ENCODE results near the gene NHSL2.

NHSL2 gene

DNA sequence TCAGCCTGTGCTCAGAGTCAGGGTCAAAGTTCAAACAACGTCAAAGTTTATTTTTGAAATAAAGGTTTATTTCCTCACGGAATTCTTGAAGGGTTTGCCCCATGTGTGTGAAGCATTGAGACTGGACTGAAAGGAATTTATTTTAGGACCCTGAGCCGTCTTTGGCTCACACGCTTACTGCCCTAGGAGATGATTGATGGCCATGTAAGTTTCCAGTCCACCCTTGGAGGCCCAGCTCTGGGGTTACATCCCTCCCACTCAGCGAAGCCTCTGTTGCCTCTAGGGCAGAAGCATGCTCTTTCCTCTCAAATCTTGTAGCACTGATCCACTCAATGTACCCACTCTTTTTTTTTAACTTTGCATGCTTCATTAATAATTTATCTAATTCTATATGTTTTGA lies 4.5 kb upstream of the NHSL2 start:
- H3K4me3 ChIP-seq (ENCODE audit: low read depth in 1 of 5, low read length in 5 of 5) = no peak overlapping the region

DNA sequence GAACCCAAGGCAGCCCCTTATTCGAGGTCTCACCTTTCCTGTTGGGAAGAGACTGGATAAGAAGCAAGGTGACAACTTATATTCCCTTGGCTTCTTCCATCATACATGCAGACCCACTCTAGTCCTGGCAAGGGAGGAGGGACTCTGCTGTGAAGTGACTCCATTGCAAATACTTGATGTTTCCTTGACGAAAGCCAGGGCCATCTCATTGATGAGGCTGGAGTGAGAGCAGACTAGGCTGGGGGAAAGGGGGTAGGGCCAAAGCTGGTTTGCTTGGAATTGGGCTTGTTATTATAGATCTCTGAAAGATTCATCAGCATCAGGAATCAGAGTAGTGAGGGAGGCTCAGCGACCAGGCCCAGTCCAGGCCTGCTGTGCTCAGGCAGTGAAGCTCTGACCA lies 2.3 kb upstream of the NHSL2 start:
- Histone ChIP-seq H3K4me3 (ENCODE audit: low read depth in 1 of 5, low read length in 5 of 5) (no peak overlapping the region), H3K27ac (ENCODE audit: low read depth, low read length) (no peak overlapping the region), H3K9ac (ENCODE audit: low read length in 5 of 5) (no peak overlapping the region), H3K27me3 (ENCODE audit: control insufficient read depth in 5 of 5, insufficient read depth in 4 of 5, low read length in 5 of 5) (peaks cover 7 to 42% (median 29%) of the 10 kb centered on the region in 5 donors), H3K4me1 (ENCODE audit: control insufficient read depth in 5 of 5, insufficient read depth in 5 of 5, low read length in 5 of 5) (peaks cover 0 to 17% (median 9%) of the 10 kb centered on the region in 5 donors), H3K9me3 (ENCODE audit: control insufficient read depth in 5 of 5, low read length in 5 of 5) (peaks cover 0 to 2% (median 0%) of the 10 kb centered on the region in 5 donors), H3K36me3 (ENCODE audit: control insufficient read depth in 5 of 5, insufficient read depth in 5 of 5, low read length in 5 of 5) (no peaks in the 10 kb centered on the region)

More for the DNA sequence above, 4.5 kb upstream of the NHSL2 start:
- H3K36me3 ChIP-seq (ENCODE audit: control insufficient read depth in 5 of 5, insufficient read depth in 5 of 5, low read length in 5 of 5) = no peaks in the 10 kb centered on the region
- H3K27ac ChIP-seq (ENCODE audit: low read depth, low read length) = no peak overlapping the region
- H3K9me3 ChIP-seq (ENCODE audit: control insufficient read depth in 5 of 5, low read length in 5 of 5) = peaks cover 0 to 2% (median 0%) of the 10 kb centered on the region in 5 donors
- H3K9ac ChIP-seq (ENCODE audit: low read length in 5 of 5) = no peak overlapping the region
- H3K4me1 ChIP-seq (ENCODE audit: control insufficient read depth in 5 of 5, insufficient read depth in 5 of 5, low read length in 5 of 5) = peaks cover 0 to 11% (median 7%) of the 10 kb centered on the region in 5 donors
- peaks cover 7 to 29% (median 25%) of the 10 kb centered on the region in 5 donors for H3K27me3 ChIP-seq (ENCODE audit: control insufficient read depth in 5 of 5, insufficient read depth in 4 of 5, low read length in 5 of 5)

DNA sequence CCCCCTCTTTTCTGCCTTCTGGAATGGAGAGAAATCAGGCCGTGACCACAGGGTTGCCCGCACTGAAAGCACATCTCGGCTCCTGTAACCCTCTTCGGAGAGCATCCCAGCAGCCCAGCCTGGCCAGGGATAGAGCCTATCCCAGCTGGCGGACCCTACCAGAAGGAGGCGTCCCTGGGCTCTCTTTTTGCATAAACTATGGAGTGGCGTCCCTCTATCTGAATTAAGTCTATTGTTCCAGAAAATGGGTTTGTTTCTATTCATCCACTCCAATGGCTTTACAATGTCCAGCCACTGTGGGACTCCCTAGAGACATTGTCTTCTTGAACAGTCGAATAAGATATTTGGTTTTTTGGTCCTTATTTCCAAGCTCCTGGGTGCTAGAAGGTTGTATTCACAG lies 689 bp upstream of the NHSL2 start:
- Histone ChIP-seq H3K27ac (ENCODE audit: low read depth, low read length) (no peak overlapping the region), H3K4me1 (ENCODE audit: control insufficient read depth in 5 of 5, insufficient read depth in 5 of 5, low read length in 5 of 5) (peaks cover 0 to 17% (median 9%) of the 10 kb centered on the region in 5 donors), H3K36me3 (ENCODE audit: control insufficient read depth in 5 of 5, insufficient read depth in 5 of 5, low read length in 5 of 5) (no peaks in the 10 kb centered on the region), H3K27me3 (ENCODE audit: control insufficient read depth in 5 of 5, insufficient read depth in 4 of 5, low read length in 5 of 5) (peaks cover 7 to 45% (median 33%) of the 10 kb centered on the region in 5 donors), H3K9ac (ENCODE audit: low read length in 5 of 5) (no peak overlapping the region), H3K9me3 (ENCODE audit: control insufficient read depth in 5 of 5, low read length in 5 of 5) (peaks cover 0 to 2% (median 0%) of the 10 kb centered on the region in 5 donors), H3K4me3 (ENCODE audit: low read depth in 1 of 5, low read length in 5 of 5) (peak overlapping the region in 3 of 5 donors; percentile 19 to 60 (median 36))

DNA sequence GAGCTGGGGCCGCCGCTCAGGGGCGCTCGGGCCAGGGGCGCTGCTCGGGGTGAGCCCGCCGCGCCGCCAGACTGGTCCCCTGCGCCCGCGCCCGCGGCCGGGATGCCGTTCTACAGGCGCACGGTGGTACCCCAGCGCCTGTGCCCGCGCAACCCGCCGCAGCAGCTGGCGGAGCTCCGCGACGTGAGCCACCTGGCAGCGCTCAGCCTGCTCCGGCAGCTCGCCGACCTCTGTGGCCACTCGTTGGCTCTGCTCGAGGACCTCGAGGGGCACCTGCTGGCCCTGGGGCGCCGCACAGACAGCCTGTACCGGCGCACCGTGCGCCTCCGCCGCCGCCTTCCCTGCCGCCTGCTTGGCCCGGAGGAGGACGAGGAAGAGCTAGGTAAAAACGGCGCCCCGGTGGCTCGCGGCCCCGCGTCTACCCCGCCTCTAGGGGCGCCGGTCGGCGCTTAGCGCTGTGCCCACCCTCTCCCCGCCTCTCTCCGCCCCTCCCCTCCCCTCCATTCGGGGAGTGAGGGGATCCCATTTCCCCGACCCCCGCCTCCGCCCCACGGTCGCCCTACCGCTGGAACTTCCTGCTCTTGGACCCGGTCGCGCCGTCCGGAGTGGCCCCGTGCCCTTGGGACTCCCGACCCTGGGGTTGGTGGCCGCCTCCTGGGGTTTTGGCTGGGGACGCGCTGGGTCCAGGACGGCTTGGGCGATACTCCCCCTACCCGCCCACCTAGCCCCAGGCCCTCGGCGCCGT lies 513 bp downstream of the NHSL2 start:
- no peaks in the 10 kb centered on the region for H3K9me3 ChIP-seq (ENCODE audit: control insufficient read depth in 5 of 5, low read length in 5 of 5)
- peaks cover 7 to 43% (median 30%) of the 10 kb centered on the region in 5 donors for H3K27me3 ChIP-seq (ENCODE audit: control insufficient read depth in 5 of 5, insufficient read depth in 4 of 5, low read length in 5 of 5)
- no peak overlapping the region for H3K27ac ChIP-seq (ENCODE audit: low read depth, low read length)

DNA sequence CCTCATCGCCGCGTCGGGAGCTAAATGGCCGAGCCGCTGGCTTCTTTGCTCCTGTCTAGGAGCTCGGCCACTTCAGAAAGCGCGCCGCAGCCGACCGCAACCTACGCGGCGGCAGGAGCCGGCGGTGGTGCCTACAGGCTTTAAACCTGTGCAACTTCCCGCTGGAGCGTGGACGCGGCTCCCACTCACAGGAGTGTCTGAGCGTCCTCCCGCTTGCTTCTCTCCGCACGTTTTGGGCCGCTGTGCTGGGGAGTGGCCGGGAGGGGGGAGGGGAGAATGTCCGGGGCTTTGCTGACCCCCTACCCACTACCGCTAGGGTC lies 1.0 kb downstream of the NHSL2 start:
- Histone ChIP-seq H3K27me3 (ENCODE audit: control insufficient read depth in 5 of 5, insufficient read depth in 4 of 5, low read length in 5 of 5) (peaks cover 7 to 42% (median 30%) of the 10 kb centered on the region in 5 donors), H3K4me3 (ENCODE audit: low read depth in 1 of 5, low read length in 5 of 5) (peak overlapping the region in 4 of 5 donors; percentile 26 to 60 (median 44)), H3K9ac (ENCODE audit: low read length in 5 of 5) (no peak overlapping the region)

More for the DNA sequence above, 513 bp downstream of the NHSL2 start:
- peaks cover 0 to 17% (median 9%) of the 10 kb centered on the region in 5 donors for H3K4me1 ChIP-seq (ENCODE audit: control insufficient read depth in 5 of 5, insufficient read depth in 5 of 5, low read length in 5 of 5)
- H3K4me3 ChIP-seq (ENCODE audit: low read depth in 1 of 5, low read length in 5 of 5) = peak overlapping the region in 4 of 5 donors; percentile 36 to 60 (median 45)
- H3K9ac ChIP-seq (ENCODE audit: low read length in 5 of 5) = no peak overlapping the region
- H3K36me3 ChIP-seq (ENCODE audit: control insufficient read depth in 5 of 5, insufficient read depth in 5 of 5, low read length in 5 of 5) = no peaks in the 10 kb centered on the region

DNA sequence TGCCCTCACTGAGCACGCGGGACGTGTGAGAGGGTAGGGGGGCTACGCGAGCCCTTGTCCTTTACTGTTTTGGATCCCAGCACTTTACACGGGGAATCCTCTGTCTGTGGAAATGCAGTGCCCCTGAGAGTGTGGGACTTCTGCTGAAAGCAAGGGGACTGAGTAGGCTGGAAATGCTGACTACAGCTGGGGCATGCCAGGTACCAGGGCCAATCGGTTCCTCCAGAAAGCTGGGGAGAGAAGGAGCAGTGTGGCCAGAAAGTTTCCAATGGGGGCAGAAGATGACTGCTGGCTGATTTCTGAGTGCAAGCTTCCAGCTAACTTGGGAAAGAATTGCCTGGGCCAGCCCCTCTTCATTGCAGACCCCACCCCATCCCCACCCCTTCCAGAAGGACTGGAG lies 1.5 kb downstream of the NHSL2 start:
- Histone ChIP-seq H3K9ac (ENCODE audit: low read length in 5 of 5) (no peak overlapping the region), H3K4me3 (ENCODE audit: low read depth in 1 of 5, low read length in 5 of 5) (peak overlapping the region in 2 of 5 donors; percentile 36 to 51), H3K9me3 (ENCODE audit: control insufficient read depth in 5 of 5, low read length in 5 of 5) (no peaks in the 10 kb centered on the region), H3K36me3 (ENCODE audit: control insufficient read depth in 5 of 5, insufficient read depth in 5 of 5, low read length in 5 of 5) (no peaks in the 10 kb centered on the region), H3K4me1 (ENCODE audit: control insufficient read depth in 5 of 5, insufficient read depth in 5 of 5, low read length in 5 of 5) (peaks cover 0 to 17% (median 9%) of the 10 kb centered on the region in 5 donors), H3K27ac (ENCODE audit: low read depth, low read length) (no peak overlapping the region), H3K27me3 (ENCODE audit: control insufficient read depth in 5 of 5, insufficient read depth in 4 of 5, low read length in 5 of 5) (peaks cover 7 to 42% (median 30%) of the 10 kb centered on the region in 5 donors)

More for the DNA sequence above, 1.0 kb downstream of the NHSL2 start:
- peaks cover 0 to 17% (median 9%) of the 10 kb centered on the region in 5 donors for H3K4me1 ChIP-seq (ENCODE audit: control insufficient read depth in 5 of 5, insufficient read depth in 5 of 5, low read length in 5 of 5)
- H3K27ac ChIP-seq (ENCODE audit: low read depth, low read length) = no peak overlapping the region
- no peaks in the 10 kb centered on the region for H3K9me3 ChIP-seq (ENCODE audit: control insufficient read depth in 5 of 5, low read length in 5 of 5)
- no peaks in the 10 kb centered on the region for H3K36me3 ChIP-seq (ENCODE audit: control insufficient read depth in 5 of 5, insufficient read depth in 5 of 5, low read length in 5 of 5)

DNA sequence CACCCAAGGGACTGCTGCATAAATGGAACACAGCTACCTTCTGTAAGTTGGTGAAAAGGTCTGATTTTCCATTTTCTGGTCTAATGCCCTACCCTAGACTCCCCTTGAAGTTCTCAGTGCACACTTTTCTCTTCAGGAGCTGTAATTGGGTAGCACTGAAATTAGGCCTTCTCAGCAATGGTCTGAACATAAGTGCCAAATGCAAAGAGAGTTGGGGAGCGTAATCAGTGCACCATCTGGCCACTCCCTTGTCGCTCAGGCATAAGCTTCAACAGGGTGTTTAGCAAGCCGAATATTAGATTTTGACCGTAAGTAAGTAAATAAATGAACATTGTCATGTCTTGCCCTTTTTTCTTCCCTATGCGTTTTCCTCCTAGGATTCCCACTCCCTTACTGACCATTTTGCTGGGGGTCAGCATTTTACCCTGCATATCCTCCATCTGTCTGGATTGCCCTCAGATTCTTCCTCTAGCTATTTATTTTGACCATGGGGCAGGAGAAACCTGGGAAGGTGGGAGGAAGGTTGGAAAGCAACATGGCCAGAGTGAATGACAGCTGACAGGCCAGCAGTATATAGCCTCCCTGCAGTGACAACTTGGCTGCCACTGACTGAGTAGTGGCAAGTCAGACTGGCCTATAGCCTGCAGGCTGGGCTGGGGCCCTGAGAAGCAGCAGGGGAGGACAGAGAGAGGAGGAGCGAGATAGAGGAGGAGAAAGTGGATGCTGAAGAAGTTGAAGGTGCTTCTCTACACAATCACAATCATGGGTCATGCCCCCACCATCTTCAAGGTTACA lies 2.7 kb downstream of the NHSL2 start:
- H3K27me3 ChIP-seq (ENCODE audit: control insufficient read depth in 5 of 5, insufficient read depth in 4 of 5, low read length in 5 of 5) = peaks cover 4 to 39% (median 23%) of the 10 kb centered on the region in 5 donors
- no peak overlapping the region for H3K4me3 ChIP-seq (ENCODE audit: low read depth in 1 of 5, low read length in 5 of 5)
- H3K9me3 ChIP-seq (ENCODE audit: control insufficient read depth in 5 of 5, low read length in 5 of 5) = no peaks in the 10 kb centered on the region
- H3K4me1 ChIP-seq (ENCODE audit: control insufficient read depth in 5 of 5, insufficient read depth in 5 of 5, low read length in 5 of 5) = peaks cover 0 to 17% (median 9%) of the 10 kb centered on the region in 5 donors
- no peaks in the 10 kb centered on the region for H3K36me3 ChIP-seq (ENCODE audit: control insufficient read depth in 5 of 5, insufficient read depth in 5 of 5, low read length in 5 of 5)
- H3K27ac ChIP-seq (ENCODE audit: low read depth, low read length) = no peak overlapping the region
- H3K9ac ChIP-seq (ENCODE audit: low read length in 5 of 5) = no peak overlapping the region

DNA sequence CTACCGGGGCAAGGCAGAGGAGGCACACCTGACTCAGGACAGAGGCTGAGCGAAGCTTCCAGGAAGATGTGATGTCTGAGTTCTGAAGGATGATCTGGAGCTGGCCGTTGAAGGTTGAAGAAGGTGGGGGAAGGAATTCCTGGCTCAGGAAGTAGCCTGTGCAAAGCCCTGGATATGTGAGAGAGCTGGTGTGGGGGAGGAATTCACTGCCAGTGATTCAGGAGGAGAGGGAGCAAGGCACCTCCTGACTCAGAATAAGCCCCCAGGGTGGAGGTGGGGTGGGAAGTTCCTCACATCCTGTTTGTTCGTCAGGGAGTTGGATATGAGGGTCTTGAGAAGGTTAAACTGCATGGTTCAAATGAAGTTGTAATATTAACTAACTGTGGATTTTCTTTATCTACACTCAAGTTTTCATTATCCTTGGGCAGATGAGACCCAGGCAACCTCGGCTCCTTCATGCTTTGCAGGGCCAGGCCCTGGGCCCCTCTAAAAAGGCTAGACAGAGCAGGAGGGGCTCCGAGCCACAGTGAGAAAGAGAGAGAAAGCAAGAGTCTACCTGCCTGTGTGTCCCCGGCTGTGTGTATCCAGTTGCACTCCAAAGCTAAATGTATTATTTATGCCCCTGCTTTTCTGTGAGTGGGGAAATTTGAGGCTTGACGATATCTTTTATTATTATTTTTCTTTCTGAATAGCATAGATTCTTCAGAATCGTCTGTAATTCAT lies 7.1 kb downstream of the NHSL2 start:
- Histone ChIP-seq H3K36me3 (ENCODE audit: control insufficient read depth in 5 of 5, insufficient read depth in 5 of 5, low read length in 5 of 5) (no peaks in the 10 kb centered on the region), H3K27me3 (ENCODE audit: control insufficient read depth in 5 of 5, insufficient read depth in 4 of 5, low read length in 5 of 5) (peaks cover 4 to 19% (median 13%) of the 10 kb centered on the region in 5 donors), H3K9ac (ENCODE audit: low read length in 5 of 5) (no peak overlapping the region), H3K4me1 (ENCODE audit: control insufficient read depth in 5 of 5, insufficient read depth in 5 of 5, low read length in 5 of 5) (peaks cover 0 to 3% (median 0%) of the 10 kb centered on the region in 5 donors), H3K9me3 (ENCODE audit: control insufficient read depth in 5 of 5, low read length in 5 of 5) (no peaks in the 10 kb centered on the region), H3K27ac (ENCODE audit: low read depth, low read length) (no peak overlapping the region), H3K4me3 (ENCODE audit: low read depth in 1 of 5, low read length in 5 of 5) (no peak overlapping the region)

DNA sequence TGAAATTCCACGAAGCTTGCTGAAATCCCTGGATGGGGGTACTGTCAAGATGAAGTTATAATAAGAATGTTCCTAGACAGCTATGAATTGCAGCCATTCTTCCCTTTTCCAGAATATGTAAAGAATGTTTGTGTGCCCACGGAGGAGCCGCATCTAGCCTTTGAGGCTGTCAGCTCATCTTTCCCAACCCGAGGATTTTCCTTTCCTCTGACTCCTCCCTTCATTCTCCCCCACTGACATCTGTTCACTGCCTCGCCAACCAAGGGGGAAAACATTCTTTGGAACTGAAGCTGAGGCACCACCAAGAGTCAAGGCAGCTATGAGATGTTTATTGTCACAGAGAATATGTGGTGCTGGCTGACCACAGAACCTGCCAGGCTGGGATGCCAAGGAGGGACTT lies 8.8 kb downstream of the NHSL2 start:
- Histone ChIP-seq H3K4me1 (ENCODE audit: control insufficient read depth in 5 of 5, insufficient read depth in 5 of 5, low read length in 5 of 5) (peaks cover 0 to 5% (median 0%) of the 10 kb centered on the region in 5 donors), H3K9ac (ENCODE audit: low read length in 5 of 5) (no peak overlapping the region), H3K27ac (ENCODE audit: low read depth, low read length) (no peak overlapping the region), H3K27me3 (ENCODE audit: control insufficient read depth in 5 of 5, insufficient read depth in 4 of 5, low read length in 5 of 5) (peaks cover 4 to 12% (median 7%) of the 10 kb centered on the region in 5 donors), H3K9me3 (ENCODE audit: control insufficient read depth in 5 of 5, low read length in 5 of 5) (no peaks in the 10 kb centered on the region), H3K36me3 (ENCODE audit: control insufficient read depth in 5 of 5, insufficient read depth in 5 of 5, low read length in 5 of 5) (no peaks in the 10 kb centered on the region), H3K4me3 (ENCODE audit: low read depth in 1 of 5, low read length in 5 of 5) (no peak overlapping the region)
